A549 (cell line): ENCODE data around the gene FHAD1. TPM values are rescaled to one million over a fixed set of nuclear protein-coding genes. Genes with fewer than 3 reads are reported as not detected.

Experiments
- ATAC-seq, 2 experiments: fragments of 200-7000 bp in 1 of 2; fragments of >200 bp in 1 of 2; cut with Nextera tagmentation in 1 of 2; cut with Tn5 transposase in 1 of 2; 3 replicates each; pipeline versions ENCODE4 v1.8.0 to v1.9.1; 2018 to 2020; ENCODE audit warnings: mild to moderate bottlenecking in 1 of 2, moderate library complexity in 1 of 2
- CTCF ChIA-PET: fragments of 300-600 bp; sonication (Branson Sonifier 250); formaldehyde crosslinking; extraction: SDS; loops from one replicate; lab custom pipeline; 2021; ENCODE audit warnings: antibody characterized with exemption, inconsistent platforms; lab: Yijun Ruan, JAX
- POLR2A ChIA-PET: fragments of 350-600 bp; formaldehyde crosslinking; extraction: SDS; loops from one replicate; lab custom pipeline; 2021; ENCODE audit warnings: antibody characterized with exemption, inconsistent platforms; lab: Yijun Ruan, JAX
- DNase-seq, 2 experiments: peaks; one replicate each; pipeline versions ENCODE4 v3.0.0 to v3.0.0-alpha.2; 2011 to 2016; ENCODE audit warnings: low read depth in 1 of 2, low spot score in 1 of 2
- FAIRE-seq: peaks from 2 replicates; lab custom pipeline; 2011; peaks lifted over from hg19 to GRCh38; lab: Jason Lieb, UNC
- H3K27ac ChIP-seq, 2 experiments: fragments of >200 bp; sonication (Bioruptor Twin); formaldehyde crosslinking; 3 replicates each; pipeline ENCODE4 v1.5.1; 2016 to 2017
- H3K4me1 ChIP-seq: fragments of >200 bp; sonication (Bioruptor Twin); formaldehyde crosslinking; 3 replicates; pipeline ENCODE4 v1.6.1; 2016
- H3K4me2 ChIP-seq: fragments of >200 bp; sonication (Bioruptor Twin); formaldehyde crosslinking; 3 replicates; pipeline ENCODE4 v1.6.1; 2016
- H3K4me3 ChIP-seq: fragments of >200 bp; sonication (Bioruptor Twin); formaldehyde crosslinking; 3 replicates; pipeline ENCODE4 v1.5.1; 2016
- H3K9me3 ChIP-seq: fragments of >200 bp; sonication (Bioruptor Twin); formaldehyde crosslinking; 3 replicates; pipeline ENCODE4 v1.6.1; 2016
- BCL3 ChIP-seq: fragments of >200 bp; sonication (Bioruptor Twin); formaldehyde crosslinking; IDR thresholded peaks from 3 replicates; pipeline ENCODE4 v1.6.1; 2016
- CBX2 ChIP-seq: fragments of 200-600 bp; sonication (generic); IDR thresholded peaks from 2 replicates; pipeline ENCODE4 v1.6.1; 2016; ENCODE audit warnings: low read depth, mild to moderate bottlenecking, borderline replicate concordance
- CBX8 ChIP-seq: fragments of 200-600 bp; sonication (generic); IDR thresholded peaks from 2 replicates; pipeline ENCODE4 v1.6.1; 2016
- CEBPB ChIP-seq, 2 experiments: fragments of >200 bp in 1 of 2; sonication (Bioruptor Twin) in 1 of 2; formaldehyde crosslinking in 1 of 2; IDR thresholded peaks; 2 replicates each; pipeline ENCODE4 v1.6.1; 2012 to 2016
- CTCF ChIP-seq: fragments of >200 bp; sonication (Bioruptor Twin); formaldehyde crosslinking; IDR thresholded peaks from 3 replicates; pipeline ENCODE4 v1.5.1; 2016
- E2F6 ChIP-seq: IDR thresholded peaks from 2 replicates; pipeline ENCODE4 v1.6.1; 2012; ENCODE audit warnings: low read depth, borderline replicate concordance
- EHMT2 ChIP-seq: fragments of 200-600 bp; sonication (generic); IDR thresholded peaks from 2 replicates; pipeline ENCODE4 v1.6.1; 2016; ENCODE audit warnings: antibody characterized with exemption, low read depth, mild to moderate bottlenecking, moderate library complexity
- ELK1 ChIP-seq: fragments of 150-350 bp; IDR thresholded peaks from 2 replicates; pipeline ENCODE4 v1.6.1; 2014; ENCODE audit warnings: low read depth, mild to moderate bottlenecking, low read length
- EP300 ChIP-seq, 2 experiments: fragments of >200 bp; sonication (Bioruptor Twin); formaldehyde crosslinking; IDR thresholded peaks; 2 replicates in 1 of 2; 3 replicates in 1 of 2; pipeline ENCODE4 v1.6.1; 2016 to 2017
- FOSB ChIP-seq: fragments of 250-450 bp; sonication (Bioruptor Pico); IDR thresholded peaks from 2 replicates; pipeline ENCODE4 v1.5.0; 2020; ENCODE audit warnings: mild to moderate bottlenecking, moderate library complexity
- GATA3 ChIP-seq: IDR thresholded peaks from 2 replicates; pipeline ENCODE4 v1.6.1; 2012; ENCODE audit warnings: borderline replicate concordance
- HEYL ChIP-seq: fragments of 250-450 bp; sonication (Bioruptor Pico); IDR thresholded peaks from 2 replicates; pipeline ENCODE4 v1.8.0; 2021; ENCODE audit warnings: mild to moderate bottlenecking, moderate library complexity
- HOXB13 ChIP-seq: fragments of 250-450 bp; sonication (Bioruptor Pico); IDR thresholded peaks from 2 replicates; pipeline ENCODE4 v1.5.0; 2020; ENCODE audit warnings: low read depth, mild to moderate bottlenecking, moderate library complexity
- HOXB5 ChIP-seq: fragments of 250-450 bp; sonication (Bioruptor Pico); IDR thresholded peaks from 2 replicates; pipeline ENCODE4 v1.5.0; 2020; ENCODE audit warnings: mild to moderate bottlenecking, moderate library complexity
- JUN ChIP-seq, 2 experiments: fragments of >200 bp; sonication (Bioruptor Twin); formaldehyde crosslinking; IDR thresholded peaks; 2 replicates in 1 of 2; 3 replicates in 1 of 2; pipeline ENCODE4 v1.6.1; 2016 to 2017
- JUNB ChIP-seq: fragments of >200 bp; sonication (Bioruptor Twin); formaldehyde crosslinking; IDR thresholded peaks from 2 replicates; pipeline ENCODE4 v1.6.1; 2016
- KDM1A ChIP-seq: fragments of 200-600 bp; sonication (generic); IDR thresholded peaks from 2 replicates; pipeline ENCODE4 v1.6.1; 2016; ENCODE audit warnings: low read depth, mild to moderate bottlenecking
- MAFK ChIP-seq: fragments of 450-650 bp; IDR thresholded peaks from 2 replicates; pipeline ENCODE4 v1.6.1; 2014; ENCODE audit not compliant: partially characterized antibody
- MAX ChIP-seq: IDR thresholded peaks from 2 replicates; pipeline ENCODE4 v1.6.1; 2012
- MYC ChIP-seq: IDR thresholded peaks from 2 replicates; pipeline ENCODE4 v1.6.1; 2012; ENCODE audit warnings: mild to moderate bottlenecking, inconsistent platforms, low read length, improper control_type of control experiment, borderline replicate concordance
- NFE2L2 ChIP-seq: fragments of 150-350 bp; conservative IDR thresholded peaks from 2 replicates; pipeline ENCODE4 v1.6.1; 2014; ENCODE audit warnings: low read length
- POLR2AphosphoS2 ChIP-seq: conservative IDR thresholded peaks from 2 replicates; pipeline ENCODE4 v1.6.1; 2012; ENCODE audit warnings: low read length, improper control_type of control experiment, inconsistent platforms
- RARB ChIP-seq: fragments of 250-450 bp; sonication (Bioruptor Pico); IDR thresholded peaks from 2 replicates; pipeline ENCODE4 v1.8.0; 2021; ENCODE audit warnings: mild to moderate bottlenecking, moderate library complexity
- SMC3 ChIP-seq: fragments of >200 bp; sonication (Bioruptor Twin); formaldehyde crosslinking; IDR thresholded peaks from 3 replicates; pipeline ENCODE4 v1.6.1; 2018; ENCODE audit warnings: inconsistent platforms
- ZSCAN20 ChIP-seq: fragments of 250-450 bp; sonication (Bioruptor Pico); IDR thresholded peaks from 2 replicates; pipeline ENCODE4 v1.8.0; 2022; ENCODE audit warnings: mild to moderate bottlenecking, moderate library complexity
- WGBS: methylation state at CpG from one replicate; pipeline ENCODE4 v1.1.6; 2017; ENCODE audit errors: missing lambda C conversion rate; 5-methylcytosine and 5-hydroxymethylcytosine counted together
- polyA plus RNA-seq, 4 experiments: library from polyadenylated mRNA; depleted of rRNA in 3 of 4; stranded (reverse); fragments of >200 nt; fragmentation: RNase III in 1 of 4; extraction: RNeasy Plus Mini Kit Qiagen cat#74134 plus additional on column Dnase treatment in 1 of 4; gene quantifications; 2 replicates in 3 of 4; 3 replicates in 1 of 4; pipeline ENCODE4 v1.2.3, GENCODE V29; 2011 to 2017

Gene FHAD1
- polyA plus RNA-seq, 2 of the 4 experiments (the other 2 are of a cell fraction) = 0.31 to 0.32 TPM

- WGBS = 11% methylated on average over 13 of the region's 13 CpGs
- peak overlapping the region; percentile 99 for H3K4me2 ChIP-seq
- ChIA-PET POLR2A (no interaction called here), CTCF (interaction anchor here (1.1 to 7.3 kb wide), 5 partner anchors 11 to 73 kb away, joined by 3 to 78 read pairs (median 5); partner anchors contain the start of gene TMEM51)
- TF ChIP-seq CEBPB (IDR thresholded peaks at IDR 0.05) (no peak), E2F6 (peak; percentile 39; the same call in 1 of the 2 replicates), EHMT2 (no peak), NFE2L2 (no peak), CBX8 (no peak), MYC (no peak), RARB (no peak), POLR2AphosphoS2 (no peak), MAFK (peak; percentile 53), GATA3 (peak; percentile 74; the same call in 1 of the 2 replicates), BCL3 (no peak), EP300 (IDR thresholded peaks at IDR 0.05) (peak; percentile 21 to 56; a peak in 1 of 5 replicates), JUN (IDR thresholded peaks at IDR 0.05) (0 out of 5 replicates have a peak, but pooled peaks of 1 of the 2 experiments have one; percentile 35), MAX (peak; percentile 68; the same call in 1 of the 2 replicates), HOXB13 (CRISPR knock-in tag) (no peak), ELK1 (no peak)
- no peaks in the 10 kb centered on the region for H3K9me3 ChIP-seq
- DNase-seq (peak; percentile 53 to 73), FAIRE-seq (no peak), ATAC-seq (peak; percentile 25 to 50; a peak in 5 of 6 replicates)
- H3K27ac ChIP-seq = peak overlapping the region; percentile 74 to 93
- peak overlapping the region; percentile 19; the same call in 1 of the 3 replicates for H3K4me3 ChIP-seq
- peaks cover 74% of the 10 kb centered on the region for H3K4me1 ChIP-seq
Observed at GRCh38 chr1:15201849-15202551, 45.0 kb upstream of the FHAD1 start.

- Histone ChIP-seq H3K4me1 (peaks cover 54% of the 10 kb centered on the region), H3K4me3 (no peak overlapping the region), H3K9me3 (no peaks in the 10 kb centered on the region)
- no peak for DNase-seq
- 93% methylated on average over 7 of the region's 7 CpGs for whole genome bisulfite sequencing
- ATAC-seq = no peak
- FAIRE-seq = no peak
- TF ChIP-seq KDM1A = no peak
- TF ChIP-seq, all 56 proteins: peak for 0
- POLR2A ChIA-PET = no interaction called here
- CTCF ChIA-PET = interaction anchor here (1.4 to 7.3 kb wide), 5 partner anchors 9 to 52 kb away, joined by 3 to 78 read pairs (median 5); partner anchors contain the start of gene TMEM51
- H3K27ac ChIP-seq = peak overlapping the region in 1 of 2 experiments; percentile 27; a peak in 1 of 6 replicates
- no peak overlapping the region for H3K4me2 ChIP-seq
Observed at GRCh38 chr1:15204931-15205330, 42.1 kb upstream of the FHAD1 start.

- CTCF ChIA-PET = interaction anchor here (1.3 to 4.1 kb wide), 5 partner anchors 9 to 67 kb away, joined by 3 to 24 read pairs (median 4); partner anchors contain the start of gene TMEM51
- no peaks in the 10 kb centered on the region for H3K9me3 ChIP-seq
- no peak for FAIRE-seq
- peaks cover 49% of the 10 kb centered on the region for H3K4me1 ChIP-seq
- TF ChIP-seq POLR2AphosphoS2 = no peak
- TF ChIP-seq CTCF = no peak
- TF ChIP-seq CBX2 = no peak
- no peak for TF ChIP-seq HEYL (CRISPR knock-in tag)
- TF ChIP-seq SMC3 = no peak
- no peak for TF ChIP-seq ZSCAN20 (CRISPR knock-in tag)
- no peak for TF ChIP-seq HOXB5 (CRISPR knock-in tag)
- no peak for TF ChIP-seq FOSB (CRISPR knock-in tag)
- TF ChIP-seq CEBPB (IDR thresholded peaks at IDR 0.05) = no peak
- no peak for TF ChIP-seq EP300 (IDR thresholded peaks at IDR 0.05)
- TF ChIP-seq JUNB = no peak
- TF ChIP-seq, all 56 proteins: peak for 0
- no peak for ATAC-seq
- Histone ChIP-seq H3K4me3 (no peak overlapping the region), H3K4me2 (peak overlapping the region; percentile 51), H3K27ac (peak overlapping the region in 1 of 2 experiments; percentile 72; a peak in 4 of 6 replicates)
- POLR2A ChIA-PET = interaction anchor here (0.5 kb wide), 1 partner anchor 66 kb away, joined by 3 read pairs; no protein-coding TSS in a partner anchor
- WGBS = 95% methylated on average over 12 of the region's 12 CpGs
- no peak for DNase-seq
Observed at GRCh38 chr1:15205586-15206346, 41.3 kb upstream of the FHAD1 start.
